Stimulated activated CD8-positive, alpha-beta memory T cell treated with anti-CD3 and anti-CD28 coated beads, Interleukin-4, amount 100 ng/mL, for 24 hours (primary cell): ENCODE data around the gene NOC4L.

ENCODE experiments used
- DNase-seq: peaks from one replicate; pipeline ENCODE4 v3.0.0-alpha.2; 2020; ENCODE audit warnings: low read depth

NOC4L gene

DNA sequence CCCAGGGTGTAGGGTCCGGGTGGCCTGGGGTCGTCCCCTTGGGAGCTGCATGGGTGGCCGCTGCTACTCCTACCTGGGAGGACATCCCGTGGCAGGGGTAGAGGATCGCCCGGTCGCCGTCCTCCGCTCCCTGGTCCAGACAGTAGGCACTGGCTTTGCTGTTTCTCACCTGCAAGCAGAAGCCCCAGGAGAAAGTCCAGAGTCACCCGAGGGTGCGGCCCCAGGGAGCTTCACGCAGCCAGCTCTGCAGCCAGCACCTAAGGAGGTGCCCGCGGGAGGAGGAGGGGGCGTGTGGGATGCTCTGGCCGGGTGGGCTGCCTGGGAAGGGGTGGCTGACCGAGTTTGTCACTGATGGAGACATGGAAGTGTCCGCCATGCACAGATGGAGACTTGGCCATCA, 54.8 kb downstream of the NOC4L start:
- DNase-seq: no peak

DNA sequence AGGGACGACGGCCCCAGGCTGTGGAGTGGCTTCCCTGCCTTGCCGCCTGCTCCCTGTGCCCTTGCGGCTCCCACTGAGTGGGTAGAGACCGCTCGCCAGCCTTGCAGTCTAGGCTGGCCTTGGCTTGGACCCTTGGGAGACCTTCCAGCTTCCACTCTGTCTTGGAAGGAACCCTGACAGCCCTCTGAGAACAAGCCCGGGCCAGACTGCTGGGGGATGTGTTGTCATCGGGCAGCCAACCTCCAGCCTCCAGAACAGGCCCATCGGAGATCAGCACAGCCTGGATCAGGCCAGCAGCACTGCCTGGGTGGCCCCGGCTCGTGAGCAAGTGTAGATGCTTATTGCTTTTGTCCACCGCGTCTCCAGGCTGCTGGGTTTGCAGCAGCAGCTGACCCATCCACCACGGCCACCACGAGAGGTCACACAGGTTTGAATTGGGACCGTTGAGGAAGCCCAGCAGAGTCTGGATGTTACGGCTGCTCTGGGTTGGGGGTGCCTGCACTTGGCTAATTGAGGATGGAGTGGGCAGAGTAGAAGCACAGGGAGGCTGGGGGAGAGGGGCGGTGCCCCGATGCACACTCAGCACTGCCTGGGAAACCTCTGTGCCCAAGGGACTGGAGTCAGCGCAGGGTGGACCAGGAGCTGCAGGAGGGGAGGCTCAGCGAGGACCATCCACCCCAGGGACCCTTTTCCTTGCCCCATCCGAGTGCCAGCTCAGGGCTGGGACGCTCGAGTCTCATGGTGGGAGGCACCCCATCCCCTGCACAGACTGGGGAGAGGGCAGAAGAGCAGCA, 55.5 kb downstream of the NOC4L start:
- no peak for DNase-seq

DNA sequence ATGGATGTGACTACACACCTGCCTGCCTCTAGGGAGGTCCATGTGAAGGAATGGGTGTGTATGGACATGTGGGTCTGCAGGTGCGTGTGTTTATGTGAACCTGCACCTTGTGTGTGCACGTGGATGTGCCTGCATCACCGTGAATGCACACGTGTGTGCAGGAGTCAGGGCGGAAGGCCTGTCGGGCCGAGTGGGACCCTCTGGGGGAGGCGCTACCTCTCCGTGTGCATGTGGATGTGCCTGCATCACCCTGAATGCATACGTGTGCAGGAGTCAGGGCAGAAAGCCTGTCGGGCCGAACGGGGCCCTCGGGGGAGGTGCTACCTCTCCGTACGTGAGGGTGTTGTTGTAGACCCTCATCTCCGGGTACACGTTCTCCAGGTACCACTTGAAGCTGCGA, 56.5 kb downstream of the NOC4L start:
- DNase-seq: no peak

DNA sequence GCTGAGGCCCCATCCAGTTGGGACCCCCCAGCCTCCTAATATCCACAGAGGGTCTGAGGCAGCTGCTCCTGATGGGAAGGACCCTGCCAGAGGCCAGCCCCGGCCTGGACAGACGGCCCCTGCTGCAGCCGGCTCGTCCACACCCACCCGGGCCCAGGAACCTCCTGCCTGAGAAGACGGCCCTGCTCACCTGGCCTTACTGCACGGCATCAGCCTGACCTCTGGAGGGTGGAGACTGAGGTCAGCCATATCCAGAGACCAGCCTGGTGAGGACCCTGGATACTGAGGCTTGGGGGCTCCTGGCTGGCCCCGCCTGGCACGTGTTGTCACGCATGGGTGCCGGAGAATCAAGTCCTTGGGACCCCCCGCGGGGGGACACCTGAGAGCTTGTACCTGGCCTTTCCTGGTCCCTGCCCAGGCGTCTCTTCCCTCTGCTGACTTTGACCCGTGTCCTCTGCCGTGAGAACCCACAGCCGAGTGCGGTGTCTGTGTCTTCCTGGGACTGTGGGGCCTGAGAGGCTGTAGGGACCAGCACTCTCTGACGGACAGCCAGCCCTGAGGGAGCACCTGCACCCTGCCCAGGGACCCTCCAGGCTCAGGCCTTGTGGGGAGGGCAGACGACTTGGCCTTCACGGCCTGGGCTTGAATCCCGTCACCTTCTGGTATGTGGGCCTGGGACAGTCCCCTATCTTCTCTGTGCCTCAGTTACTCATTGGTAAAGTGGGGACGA, 57.3 kb downstream of the NOC4L start:
- no peak for DNase-seq
